Measurements from ENCODE around the gene HSPA6.
A peak's percentile ranks its signal among the peaks of the same experiment; 100 is the strongest.
"Not testable (repeated sequence)": the region's sequence is repeated elsewhere in the genome, so short reads cannot be mapped to it uniquely, and the experiment has no call there.

The HSPA6 gene

GRCh38 chr1:161525321-161525720 is 981 bp downstream of the HSPA6 start:
- Histone ChIP-seq H3K27me3 (ENCODE audit: insufficient read depth, insufficient read length) (peaks cover 23% of the 10 kb centered on the region), H3K4me3 (ENCODE audit: insufficient read length, low read depth) (peak overlapping the region; percentile 59)
- not testable (repeated sequence) for H3K4me1 ChIP-seq (ENCODE audit: insufficient read depth, insufficient read length); DNase-seq (ENCODE audit: low read depth, low spot score); H3K9me3 ChIP-seq (ENCODE audit: insufficient read depth, low read length); H3K9ac ChIP-seq (ENCODE audit: insufficient read length, low read depth); H3K36me3 ChIP-seq (ENCODE audit: insufficient read depth, insufficient read length, low read length)

- H3K4me3 ChIP-seq (ENCODE audit: insufficient read length, low read depth); H3K36me3 ChIP-seq (ENCODE audit: insufficient read depth, insufficient read length, low read length); DNase-seq (ENCODE audit: low read depth, low spot score); H3K9ac ChIP-seq (ENCODE audit: insufficient read length, low read depth); H3K9me3 ChIP-seq (ENCODE audit: insufficient read depth, low read length); H3K4me1 ChIP-seq (ENCODE audit: insufficient read depth, insufficient read length): not testable (repeated sequence)
- H3K27me3 ChIP-seq (ENCODE audit: insufficient read depth, insufficient read length), result peaks cover 23% of the 10 kb centered on the region
These were observed 1.6 kb downstream of the HSPA6 start for GRCh38 chr1:161525918-161526317.

GRCh38 chr1:161528550-161528949 is 4.2 kb downstream of the HSPA6 start:
- H3K36me3 ChIP-seq (ENCODE audit: insufficient read depth, insufficient read length, low read length); DNase-seq (ENCODE audit: low read depth, low spot score); H3K9me3 ChIP-seq (ENCODE audit: insufficient read depth, low read length); H3K4me1 ChIP-seq (ENCODE audit: insufficient read depth, insufficient read length); H3K9ac ChIP-seq (ENCODE audit: insufficient read length, low read depth); H3K4me3 ChIP-seq (ENCODE audit: insufficient read length, low read depth): not testable (repeated sequence)
- H3K27me3 ChIP-seq (ENCODE audit: insufficient read depth, insufficient read length), result peaks cover 23% of the 10 kb centered on the region

GRCh38 chr1:161529463-161530104 is 5.2 kb downstream of the HSPA6 start:
- not testable (repeated sequence) for H3K36me3 ChIP-seq (ENCODE audit: insufficient read depth, insufficient read length, low read length); DNase-seq (ENCODE audit: low read depth, low spot score); H3K4me1 ChIP-seq (ENCODE audit: insufficient read depth, insufficient read length); H3K9me3 ChIP-seq (ENCODE audit: insufficient read depth, low read length)
- peak overlapping the region; percentile 73 for H3K4me3 ChIP-seq (ENCODE audit: insufficient read length, low read depth)
- H3K27me3 ChIP-seq (ENCODE audit: insufficient read depth, insufficient read length), result peaks cover 23% of the 10 kb centered on the region
- H3K9ac ChIP-seq (ENCODE audit: insufficient read length, low read depth), result peak overlapping the region; percentile 44

- H3K9me3 ChIP-seq (ENCODE audit: insufficient read depth, low read length); H3K4me1 ChIP-seq (ENCODE audit: insufficient read depth, insufficient read length); H3K36me3 ChIP-seq (ENCODE audit: insufficient read depth, insufficient read length, low read length): not testable (repeated sequence)
- H3K9ac ChIP-seq (ENCODE audit: insufficient read length, low read depth), result peak overlapping the region; percentile 79
- H3K4me3 ChIP-seq (ENCODE audit: insufficient read length, low read depth), result peak overlapping the region; percentile 73
- peaks cover 18% of the 10 kb centered on the region for H3K27me3 ChIP-seq (ENCODE audit: insufficient read depth, insufficient read length)
- peak; percentile 57 for DNase-seq (ENCODE audit: low read depth, low spot score)
These were observed 5.8 kb downstream of the HSPA6 start for GRCh38 chr1:161530158-161530557.

- peak overlapping the region; percentile 73 for H3K4me3 ChIP-seq (ENCODE audit: insufficient read length, low read depth)
- peak; percentile 88 for DNase-seq (ENCODE audit: low read depth, low spot score)
- not testable (repeated sequence) for H3K36me3 ChIP-seq (ENCODE audit: insufficient read depth, insufficient read length, low read length); H3K4me1 ChIP-seq (ENCODE audit: insufficient read depth, insufficient read length); H3K9me3 ChIP-seq (ENCODE audit: insufficient read depth, low read length)
- H3K9ac ChIP-seq (ENCODE audit: insufficient read length, low read depth), result peak overlapping the region; percentile 79
- peaks cover 10% of the 10 kb centered on the region for H3K27me3 ChIP-seq (ENCODE audit: insufficient read depth, insufficient read length)
These were observed 6.6 kb downstream of the HSPA6 start for GRCh38 chr1:161530671-161531641.

GRCh38 chr1:161531986-161532643 is 7.8 kb downstream of the HSPA6 start:
- Histone ChIP-seq H3K9ac (ENCODE audit: insufficient read length, low read depth) (no peak overlapping the region), H3K9me3 (ENCODE audit: insufficient read depth, low read length) (no peaks in the 10 kb centered on the region; the same call in 1 of the 2 replicates), H3K4me3 (ENCODE audit: insufficient read length, low read depth) (peak overlapping the region; percentile 20)

GRCh38 chr1:161532644-161533567 is 8.6 kb downstream of the HSPA6 start:
- not testable (repeated sequence) for H3K4me1 ChIP-seq (ENCODE audit: insufficient read depth, insufficient read length); H3K36me3 ChIP-seq (ENCODE audit: insufficient read depth, insufficient read length, low read length); H3K9me3 ChIP-seq (ENCODE audit: insufficient read depth, low read length); DNase-seq (ENCODE audit: low read depth, low spot score); H3K9ac ChIP-seq (ENCODE audit: insufficient read length, low read depth); H3K27me3 ChIP-seq (ENCODE audit: insufficient read depth, insufficient read length)
- peak overlapping the region; percentile 20 for H3K4me3 ChIP-seq (ENCODE audit: insufficient read length, low read depth)

More at GRCh38 chr1:161531986-161532643, 7.8 kb downstream of the HSPA6 start:
- Histone ChIP-seq H3K27me3 (ENCODE audit: insufficient read depth, insufficient read length) (no peaks in the 10 kb centered on the region), H3K4me1 (ENCODE audit: insufficient read depth, insufficient read length) (no peaks in the 10 kb centered on the region), H3K36me3 (ENCODE audit: insufficient read depth, insufficient read length, low read length) (no peaks in the 10 kb centered on the region)
- DNase-seq (ENCODE audit: low read depth, low spot score), result no peak
- TF ChIP-seq YY1 (IDR thresholded peaks at IDR 0.05; ENCODE audit: insufficient read depth, insufficient read length) (no peak), ZNF274 (IDR thresholded peaks at IDR 0.05; ENCODE audit: low read depth, low read length) (no peak), SUZ12 (IDR thresholded peaks at IDR 0.05; ENCODE audit: extremely low read depth, insufficient read depth, insufficient read length) (no peak)

GRCh38 chr1:161537068-161537669 is 12.8 kb downstream of the HSPA6 start:
- not testable (repeated sequence) for H3K9me3 ChIP-seq (ENCODE audit: insufficient read depth, low read length); H3K27me3 ChIP-seq (ENCODE audit: insufficient read depth, insufficient read length); H3K4me3 ChIP-seq (ENCODE audit: insufficient read length, low read depth); H3K4me1 ChIP-seq (ENCODE audit: insufficient read depth, insufficient read length); H3K36me3 ChIP-seq (ENCODE audit: insufficient read depth, insufficient read length, low read length); H3K9ac ChIP-seq (ENCODE audit: insufficient read length, low read depth); DNase-seq (ENCODE audit: low read depth, low spot score)

- H3K36me3 ChIP-seq (ENCODE audit: insufficient read depth, insufficient read length, low read length); H3K4me1 ChIP-seq (ENCODE audit: insufficient read depth, insufficient read length); H3K9me3 ChIP-seq (ENCODE audit: insufficient read depth, low read length); H3K9ac ChIP-seq (ENCODE audit: insufficient read length, low read depth); H3K27me3 ChIP-seq (ENCODE audit: insufficient read depth, insufficient read length); DNase-seq (ENCODE audit: low read depth, low spot score): not testable (repeated sequence)
- H3K4me3 ChIP-seq (ENCODE audit: insufficient read length, low read depth), result peak overlapping the region; percentile 75
These were observed 14.7 kb downstream of the HSPA6 start for GRCh38 chr1:161538925-161539479.

Measured in NT2/D1 (cell line).